HCT116 (cell line): ENCODE results near the gene PRR36.

Experiments used
- CTCF ChIP-seq, 3 experiments: fragments of 200-600 bp in 1 of 3; sonication (generic) in 1 of 3; IDR thresholded peaks in 2 of 3; conservative IDR thresholded peaks in 1 of 3; 2 replicates each; pipeline ENCODE4 v1.5.1; 2012 to 2017; ENCODE audit warnings: low read depth in 2 of 3, low read length in 2 of 3, antibody characterized with exemption in 1 of 3, borderline replicate concordance in 1 of 3, control low read depth in 1 of 3, mild to moderate bottlenecking in 1 of 3, mixed read lengths in 1 of 3, mixed run types in 1 of 3, moderate library complexity in 1 of 3; ENCODE audit not compliant: insufficient read depth in 1 of 3
- TCF7L2 ChIP-seq: IDR thresholded peaks from 2 replicates; pipeline ENCODE4 v1.7.0; 2011; ENCODE audit warnings: borderline replicate concordance, inconsistent platforms; ENCODE audit not compliant: insufficient read depth, insufficient read length; ENCODE audit errors: extremely low read depth

- no peak for TF ChIP-seq CTCF (IDR thresholded peaks at IDR 0.05 in 2 of 3, conservative IDR thresholded peaks at IDR 0.05 in 1 of 3; ENCODE audit: borderline replicate concordance in 1 of 3, insufficient read depth in 1 of 3, low read depth in 2 of 3, low read length in 2 of 3)
- TF ChIP-seq TCF7L2, result no peak
Measured at GRCh38 chr19:7874897-7875273, 695 bp upstream of the PRR36 start.
